Adrenal gland (tissue), 12 donors: ENCODE data around the gene ERO1A. TPM values are rescaled to one million over a fixed set of nuclear protein-coding genes. Genes with fewer than 3 reads are reported as not detected.

Experiments used
- DNase-seq, 7 donors: peaks; one replicate each; pipeline ENCODE4 v3.0.0-alpha.2; 2019 to 2020
- H3K27ac ChIP-seq, 5 donors: fragments of 200-600 bp; sonication (generic) in 4 of 5; 1 replicate in 3 of 5; 2 replicates in 2 of 5; pipeline versions ENCODE4 v1.5.1 to v1.8.0; 2016 to 2020; ENCODE audit warnings: mild to moderate bottlenecking in 1 of 5
- H3K27me3 ChIP-seq: fragments of 200-600 bp; 2 replicates; pipeline ENCODE4 v1.8.0; 2021
- H3K36me3 ChIP-seq, 2 donors: fragments of 200-600 bp; replicated peaks in 1 of 2; 1 replicate in 1 of 2; 2 replicates in 1 of 2; pipeline versions ENCODE4 v1.5.1 to v1.8.0; 2018 to 2022
- H3K4me1 ChIP-seq, 2 donors: fragments of 200-600 bp; replicated peaks in 1 of 2; 1 replicate in 1 of 2; 2 replicates in 1 of 2; pipeline versions ENCODE4 v1.5.1 to v1.8.0; 2018 to 2021
- H3K4me3 ChIP-seq, 4 donors: fragments of 200-600 bp; sonication (generic) in 3 of 4; one replicate each; pipeline ENCODE4 v1.5.1; 2016 to 2018
- H3K9me3 ChIP-seq, 3 donors: fragments of 200-600 bp; sonication (generic) in 1 of 3; replicated peaks in 1 of 3; 1 replicate in 2 of 3; 2 replicates in 1 of 3; pipeline versions ENCODE4 v1.5.1 to v1.8.0; 2016 to 2021
- POLR2A ChIP-seq, 2 donors: fragments of 450-650 bp; IDR thresholded peaks; one replicate each; pipeline ENCODE4 v1.6.1; 2017; ENCODE audit warnings: antibody characterized with exemption in 2 of 2, mild to moderate bottlenecking in 2 of 2, moderate library complexity in 1 of 2
- WGBS, 4 donors: extraction: QIAGEN DNeasy Blood & Tissue Kit in 2 of 4; methylation state at CpG; one replicate each; pipeline versions ENCODE4 v1.1.5 to v1.1.7; 2013 to 2017; 5-methylcytosine and 5-hydroxymethylcytosine counted together
- intact Hi-C, 2 donors: fragments of 100-400 bp; cut with DNase I; formaldehyde crosslinking; loops; one replicate each; pipeline versions ENCODE4 v1.14.1 to v1.15.0; 2022 to 2023
- polyA plus RNA-seq, 3 donors: library from polyadenylated mRNA; stranded (reverse); fragments of 200-250 nt in 2 of 3; fragments of 350-450 nt in 1 of 3; fragmentation: Illumina TruSeq in 1 of 3; extraction: RNeasy Lipid Tissue Mini Kit (QIAGEN cat#74804) in 1 of 3; gene quantifications; one replicate each; pipeline ENCODE4 v1.2.3, GENCODE V29; 2013 to 2014
- total RNA-seq, 9 donors: library from RNA; depleted of rRNA in 4 of 9; stranded (reverse); fragments of >200 nt in 4 of 9; fragments of 120-200 nt in 1 of 9; fragmentation: NEBNext Ultra II Directional in 1 of 9; extraction: Animal tissue kit (Norgen Biotek cat#: 25700) in 1 of 9; gene quantifications; one replicate each; pipeline versions ENCODE4 v1.1.0 to v1.2.4, GENCODE V29; 2013 to 2023
- TF ChIP-seq, protein P1 (sequence below), 6 experiments: fragments of 450-650 bp in 4 of 6; fragments of 200-600 bp in 2 of 6; sonication (generic) in 1 of 6; IDR thresholded peaks; 1 replicate in 5 of 6; 2 replicates in 1 of 6; pipeline versions ENCODE4 v1.5.1 to v1.8.0; 2016 to 2021; ENCODE audit warnings: antibody characterized with exemption in 6 of 6, mild to moderate bottlenecking in 2 of 6, moderate library complexity in 1 of 6
- donor health status: healthy with polysubstance abuse.
- donor health status: Bipolar disorder and iron deficiency.
- donor health status: DM: yes; HTN: yes; CAD: no.
- donor health status: DM: no; HTN: no; CAD: no.
- donor health status: DM: no; HTN: no; CAD: no.
- donor health status: DM: yes; HTN: yes; CAD: no.

Gene ERO1A
- total and polyA plus RNA-seq, 12 donors = 8.8 to 35.2 (median 22.2) TPM

DNA sequence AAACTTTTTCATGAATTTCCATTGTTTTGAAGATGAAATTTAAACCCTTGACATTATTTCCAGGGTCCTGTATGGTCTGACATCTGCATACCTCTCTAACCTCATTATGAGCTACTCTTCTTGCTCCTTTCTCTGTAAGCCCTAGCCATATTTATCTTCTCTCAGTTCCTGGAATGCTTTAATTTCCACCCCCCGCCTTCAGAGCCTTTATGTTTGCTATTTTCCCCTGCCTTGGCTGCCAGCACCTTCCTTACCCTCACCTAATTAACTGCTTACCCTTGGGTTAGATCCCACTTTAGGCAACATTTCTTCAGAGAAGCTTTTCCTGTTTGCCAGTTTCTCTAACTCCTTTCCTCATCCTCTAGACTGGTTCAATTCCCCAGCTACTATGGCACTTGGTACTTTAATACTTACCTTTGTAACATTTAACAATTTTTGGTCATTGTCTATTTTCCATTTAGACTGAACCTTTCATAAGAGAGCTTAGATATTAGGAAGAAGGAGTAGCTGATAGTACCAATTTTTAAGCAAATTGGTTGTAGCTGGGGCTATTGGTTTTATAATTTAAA is 40.6 kb upstream of the ERO1A start:
- Histone ChIP-seq H3K36me3 (no peaks in the 10 kb centered on the region), H3K4me3 (no peak overlapping the region), H3K27ac (no peak overlapping the region), H3K27me3 (no peaks in the 10 kb centered on the region), H3K9me3 (no peaks in the 10 kb centered on the region), H3K4me1 (peaks cover 2 to 7% of the 10 kb centered on the region in 2 donors)
- intact Hi-C loops = no loop called here
- TF ChIP-seq POLR2A (IDR thresholded peaks at IDR 0.05) = no peak
- TF ChIP-seq, protein P1, sequence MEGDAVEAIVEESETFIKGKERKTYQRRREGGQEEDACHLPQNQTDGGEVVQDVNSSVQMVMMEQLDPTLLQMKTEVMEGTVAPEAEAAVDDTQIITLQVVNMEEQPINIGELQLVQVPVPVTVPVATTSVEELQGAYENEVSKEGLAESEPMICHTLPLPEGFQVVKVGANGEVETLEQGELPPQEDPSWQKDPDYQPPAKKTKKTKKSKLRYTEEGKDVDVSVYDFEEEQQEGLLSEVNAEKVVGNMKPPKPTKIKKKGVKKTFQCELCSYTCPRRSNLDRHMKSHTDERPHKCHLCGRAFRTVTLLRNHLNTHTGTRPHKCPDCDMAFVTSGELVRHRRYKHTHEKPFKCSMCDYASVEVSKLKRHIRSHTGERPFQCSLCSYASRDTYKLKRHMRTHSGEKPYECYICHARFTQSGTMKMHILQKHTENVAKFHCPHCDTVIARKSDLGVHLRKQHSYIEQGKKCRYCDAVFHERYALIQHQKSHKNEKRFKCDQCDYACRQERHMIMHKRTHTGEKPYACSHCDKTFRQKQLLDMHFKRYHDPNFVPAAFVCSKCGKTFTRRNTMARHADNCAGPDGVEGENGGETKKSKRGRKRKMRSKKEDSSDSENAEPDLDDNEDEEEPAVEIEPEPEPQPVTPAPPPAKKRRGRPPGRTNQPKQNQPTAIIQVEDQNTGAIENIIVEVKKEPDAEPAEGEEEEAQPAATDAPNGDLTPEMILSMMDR (IDR thresholded peaks at IDR 0.05) = no peak
- no peak for DNase-seq
- WGBS, 4 donors = 76 to 89% (median 85%) methylated on average over 1 of the region's 1 CpG

DNA sequence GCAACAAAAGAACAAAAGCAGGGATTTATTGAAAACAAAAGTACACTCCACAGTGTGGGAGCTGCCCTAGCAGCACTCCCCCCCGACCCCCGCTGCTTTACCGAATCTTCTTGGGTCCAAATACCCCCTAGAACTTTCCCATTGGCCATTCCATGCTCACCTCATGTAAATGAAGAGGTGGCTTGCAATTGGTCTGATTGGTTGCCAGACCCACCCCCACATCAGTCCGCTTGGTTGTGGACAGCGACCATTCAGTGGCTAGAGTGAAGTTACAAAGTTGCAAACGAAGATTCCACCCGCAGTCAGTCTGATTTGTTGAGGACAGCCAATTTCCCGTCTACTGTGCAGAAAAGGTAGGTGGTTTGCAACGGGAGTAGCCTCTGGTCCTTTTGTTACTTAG is 38.5 kb upstream of the ERO1A start:
- intact Hi-C loops = no loop called here

GRCh38 chr14:52730709-52731111 is 35.4 kb upstream of the ERO1A start:
- Histone ChIP-seq H3K9me3 (no peaks in the 10 kb centered on the region), H3K27ac (peak overlapping the region in 4 of 5 donors; percentile 59 to 90 (median 75)), H3K4me3 (peak overlapping the region; percentile 38 to 99 (median 76)), H3K36me3 (peaks cover 0 to 15% of the 10 kb centered on the region in 2 donors), H3K27me3 (no peaks in the 10 kb centered on the region), H3K4me1 (peaks cover 4 to 9% of the 10 kb centered on the region in 2 donors)
- intact Hi-C loops = no loop called here
- DNase-seq = peak in 3 of 7 donors; percentile 12 to 58 (median 28)
- WGBS, 4 donors = 1 to 8% (median 2%) methylated on average over 8 to 11 of the region's 11 CpGs
- TF ChIP-seq, protein P1 (IDR thresholded peaks at IDR 0.05) = no peak
- TF ChIP-seq POLR2A (IDR thresholded peaks at IDR 0.05) = no peak

More for the DNA sequence above, 38.5 kb upstream of the ERO1A start:
- TF ChIP-seq, protein P1 (IDR thresholded peaks at IDR 0.05) = no peak
- TF ChIP-seq POLR2A (IDR thresholded peaks at IDR 0.05) = no peak
- 94 to 97% (median 96%) methylated on average over 8 to 9 of the region's 9 CpGs for WGBS, 4 donors
- no peaks in the 10 kb centered on the region for H3K27me3 ChIP-seq
- H3K4me1 ChIP-seq = peaks cover 4 to 9% of the 10 kb centered on the region in 2 donors
- peak in 1 of 7 donors; percentile 37 for DNase-seq
- H3K36me3 ChIP-seq = no peaks in the 10 kb centered on the region
- H3K27ac ChIP-seq = no peak overlapping the region
- H3K4me3 ChIP-seq = no peak overlapping the region
- no peaks in the 10 kb centered on the region for H3K9me3 ChIP-seq

GRCh38 chr14:52729925-52730708 is 34.8 kb upstream of the ERO1A start, which contains the start of gene STYX:
STYX (plus strand) TSS chr14:52730166; CDS start chr14:52730475, 309 bp downstream.
- peak; percentile 21 to 83 for TF ChIP-seq POLR2A (IDR thresholded peaks at IDR 0.05)
- TF ChIP-seq, protein P1 (IDR thresholded peaks at IDR 0.05) = peak in 5 of 6 experiments; percentile 29 to 57 (median 40)
- H3K27ac ChIP-seq = peak within 1 kb of the TSS in 4 of 5 donors; percentile 59 to 90 (median 75)

More at GRCh38 chr14:52729925-52730708, 34.8 kb upstream of the ERO1A start, which contains the start of gene STYX:
- no peaks in the 10 kb centered on the region for H3K9me3 ChIP-seq
- intact Hi-C loops = no loop called here
- peak; percentile 97 to 100 (median 99) for DNase-seq
- WGBS, 4 donors = 0 to 2% (median 1%) methylated on average over 10 to 71 of the region's 72 CpGs
- peaks cover 4 to 9% of the 10 kb centered on the region in 2 donors for H3K4me1 ChIP-seq
- H3K4me3 ChIP-seq = peak within 1 kb of the TSS; percentile 38 to 99 (median 76)
- peaks cover 0 to 18% of the 10 kb centered on the region in 2 donors for H3K36me3 ChIP-seq
- H3K27me3 ChIP-seq = no peaks in the 10 kb centered on the region
